ENCODE data around the gene HNF1A. TPM values are rescaled to one million over a fixed set of nuclear protein-coding genes. Genes with fewer than 3 reads are reported as not detected.

Gene HNF1A
- total RNA-seq, 1 experiment from 2014 or later = not detected

- DNase-seq (ENCODE audit: low read depth, low spot score) (peak; percentile 39), ATAC-seq (peak; percentile 49)
- intact Hi-C loops (cut with micrococcal nuclease) = no loop called here
- ChIA-PET RAD21 (ENCODE audit: low non-redundant PET in 1 of 2, low total read pairs in 2 of 2, uncharacterized antibody in 2 of 2, unreplicated experiment in 2 of 2) (no interaction called here), CTCF (interaction anchor here (0.7 kb wide), 1 partner anchor 8 kb away, joined by 3 read pairs; no protein-coding TSS in a partner anchor), POLR2A (no interaction called here)
- peak; percentile 55 for TF ChIP-seq JUND (IDR thresholded peaks at IDR 0.05)
- TF ChIP-seq MAX (IDR thresholded peaks at IDR 0.05) = peak; percentile 49
- no peak for TF ChIP-seq ATF3 (IDR thresholded peaks at IDR 0.05)
- peak; percentile 68 for TF ChIP-seq SP1 (IDR thresholded peaks at IDR 0.05; ENCODE audit: low read depth)
- peak; percentile 61 for TF ChIP-seq FOSL1 (IDR thresholded peaks at IDR 0.05; ENCODE audit: low read depth)
- Histone ChIP-seq H3K9me3 (ENCODE audit: control insufficient read depth in 1 of 2, insufficient read depth in 1 of 2, low read depth in 1 of 2, low read length in 2 of 2) (no peaks in the 10 kb centered on the region), H3K27me3 (ENCODE audit: insufficient read depth, low read length) (no peaks in the 10 kb centered on the region), H2AFZ (ENCODE audit: low read depth, low read length, poor library complexity, severe bottlenecking) (peak overlapping the region; percentile 29), H3K9me2 (ENCODE audit: insufficient read depth) (no peaks in the 10 kb centered on the region), H3K27ac (ENCODE audit: low read depth, low read length) (peak overlapping the region; percentile 4; the same call in 1 of the 2 replicates), H3K4me1 (ENCODE audit: control insufficient read depth in 1 of 2, insufficient read depth in 2 of 2, low read length in 2 of 2) (peaks cover 19 to 46% of the 10 kb centered on the region in 2 experiments), H3K79me2 (ENCODE audit: insufficient read depth, low read length) (no peaks in the 10 kb centered on the region), H3K9ac (ENCODE audit: low read length) (peak overlapping the region; percentile 22), H3K4me2 (ENCODE audit: low read length) (peak overlapping the region; percentile 70), H3K36me3 (ENCODE audit: control insufficient read depth in 1 of 2, insufficient read depth in 2 of 2, low read length in 2 of 2) (no peaks in the 10 kb centered on the region), H3K4me3 (replicated peaks in 1 of 2; ENCODE audit: low read depth in 1 of 2, low read length in 2 of 2) (peak overlapping the region in 1 of 2 experiments; percentile 35; a peak in 2 of 4 replicates), H4K20me1 (ENCODE audit: insufficient read depth) (no peaks in the 10 kb centered on the region)
- BruUV-seq (replicated peaks) = no TSS peak
Measured at GRCh38 chr12:121033625-121034349, 55.4 kb downstream of the HNF1A start.

- peak overlapping the region; percentile 70 for H3K4me2 ChIP-seq (ENCODE audit: low read length)
- TF ChIP-seq ZFX (IDR thresholded peaks at IDR 0.05) = no peak
- no peak for TF ChIP-seq REST (IDR thresholded peaks at IDR 0.05; ENCODE audit: low read depth)
- no peak for TF ChIP-seq EZH2 (IDR thresholded peaks at IDR 0.05)
- TF ChIP-seq POLR2AphosphoS5 (IDR thresholded peaks at IDR 0.05; ENCODE audit: low read depth, low read length) = no peak
- TF ChIP-seq CBX3 (IDR thresholded peaks at IDR 0.05; ENCODE audit: low read depth) = no peak
- TF ChIP-seq EGR1 (IDR thresholded peaks at IDR 0.05; ENCODE audit: low read depth) = no peak
- no peak for TF ChIP-seq CTCF (IDR thresholded peaks at IDR 0.05 in 2 of 3, conservative IDR thresholded peaks at IDR 0.05 in 1 of 3; ENCODE audit: borderline replicate concordance in 1 of 3, insufficient read depth in 1 of 3, low read depth in 2 of 3, low read length in 2 of 3)
- no peak for TF ChIP-seq TCF7L2 (IDR thresholded peaks at IDR 0.05; ENCODE audit: borderline replicate concordance, extremely low read depth, insufficient read depth, insufficient read length)
Measured at GRCh38 chr12:121034616-121035305, 56.4 kb downstream of the HNF1A start.

More at GRCh38 chr12:121034616-121035305, 56.4 kb downstream of the HNF1A start:
- RAD21 ChIA-PET (ENCODE audit: low non-redundant PET in 1 of 2, low total read pairs in 2 of 2, uncharacterized antibody in 2 of 2, unreplicated experiment in 2 of 2) = no interaction called here
- H3K9me2 ChIP-seq (ENCODE audit: insufficient read depth) = no peaks in the 10 kb centered on the region
- H3K4me3 ChIP-seq (replicated peaks in 1 of 2; ENCODE audit: low read depth in 1 of 2, low read length in 2 of 2) = peak overlapping the region in 1 of 2 experiments; percentile 35; a peak in 1 of 4 replicates
- POLR2A ChIA-PET = no interaction called here
- H4K20me1 ChIP-seq (ENCODE audit: insufficient read depth) = no peaks in the 10 kb centered on the region
- no peaks in the 10 kb centered on the region for H3K36me3 ChIP-seq (ENCODE audit: control insufficient read depth in 1 of 2, insufficient read depth in 2 of 2, low read length in 2 of 2)
- no peak for DNase-seq (ENCODE audit: low read depth, low spot score)
- intact Hi-C loops (cut with micrococcal nuclease) = no loop called here
- H3K4me1 ChIP-seq (ENCODE audit: control insufficient read depth in 1 of 2, insufficient read depth in 2 of 2, low read length in 2 of 2) = peaks cover 20 to 55% of the 10 kb centered on the region in 2 experiments
- H3K27ac ChIP-seq (ENCODE audit: low read depth, low read length) = 0 out of 2 replicates have a peak overlapping the region, but pooled peaks have one; percentile 4
- peak overlapping the region; percentile 22; the same call in 1 of the 2 replicates for H3K9ac ChIP-seq (ENCODE audit: low read length)
- no peaks in the 10 kb centered on the region for H3K9me3 ChIP-seq (ENCODE audit: control insufficient read depth in 1 of 2, insufficient read depth in 1 of 2, low read depth in 1 of 2, low read length in 2 of 2)
- CTCF ChIA-PET = interaction anchor here (0.7 kb wide), 1 partner anchor 9 kb away, joined by 3 read pairs; no protein-coding TSS in a partner anchor
- no peaks in the 10 kb centered on the region for H3K27me3 ChIP-seq (ENCODE audit: insufficient read depth, low read length)
- ATAC-seq = no peak
- H3K79me2 ChIP-seq (ENCODE audit: insufficient read depth, low read length) = no peaks in the 10 kb centered on the region
- no TSS peak for BruUV-seq (replicated peaks)
- H2AFZ ChIP-seq (ENCODE audit: low read depth, low read length, poor library complexity, severe bottlenecking) = peak overlapping the region; percentile 29
